ENCODE measurements around the gene ZNF577.
"Not testable (repeated sequence)": the region's sequence is repeated elsewhere in the genome, so short reads cannot be mapped to it uniquely, and the experiment has no call there.

ZNF577 gene

GRCh38 chr19:51887522-51888498, at the start of gene ZNF577:
ZNF577 (minus strand) TSS chr19:51887951; CDS start chr19:51880382, 7,569 bp downstream.
- DNase-seq = peak; percentile 90

GRCh38 chr19:51931921-51932320, 44.2 kb upstream of the ZNF577 start:
- no peak for DNase-seq

GRCh38 chr19:51927859-51928258, 40.1 kb upstream of the ZNF577 start:
- no peak for DNase-seq

- DNase-seq = peak; percentile 90
Measured at GRCh38 chr19:51926784-51927741, 39.3 kb upstream of the ZNF577 start, which contains the start of gene ZNF613. ZNF613 (plus strand) TSS chr19:51927472; CDS start chr19:51936221, 8,749 bp downstream.

GRCh38 chr19:51926426-51926783, 38.7 kb upstream of the ZNF577 start:
- no peak for DNase-seq

- DNase-seq = no peak
Measured at GRCh38 chr19:51921949-51922348, 34.2 kb upstream of the ZNF577 start.

GRCh38 chr19:51919606-51920005, 31.9 kb upstream of the ZNF577 start:
- DNase-seq = no peak

GRCh38 chr19:51916167-51916566, 28.4 kb upstream of the ZNF577 start:
- DNase-seq = no peak

GRCh38 chr19:51915324-51915867, 27.6 kb upstream of the ZNF577 start:
- no peak for DNase-seq

GRCh38 chr19:51907981-51908380, 20.2 kb upstream of the ZNF577 start:
- DNase-seq = not testable (repeated sequence)

- not testable (repeated sequence) for DNase-seq
Measured at GRCh38 chr19:51906108-51906507, 18.4 kb upstream of the ZNF577 start.

GRCh38 chr19:51905639-51906038, 17.9 kb upstream of the ZNF577 start:
- DNase-seq = not testable (repeated sequence)

- no peak for DNase-seq
Measured at GRCh38 chr19:51905206-51905605, 17.5 kb upstream of the ZNF577 start.

GRCh38 chr19:51904331-51905165, 16.8 kb upstream of the ZNF577 start, which contains the start of gene ZNF649:
ZNF649 (minus strand) TSS chr19:51905017; CDS start chr19:51900107, 4,910 bp downstream.
- DNase-seq = peak; percentile 87

GRCh38 chr19:51903192-51903591, 15.4 kb upstream of the ZNF577 start:
- no peak for DNase-seq

GRCh38 chr19:51901860-51902259, 14.1 kb upstream of the ZNF577 start:
- no peak for DNase-seq

- DNase-seq = no peak
Measured at GRCh38 chr19:51891193-51891747, 3.5 kb upstream of the ZNF577 start.

- DNase-seq = no peak
Measured at GRCh38 chr19:51889934-51890333, 2.2 kb upstream of the ZNF577 start.

GRCh38 chr19:51884713-51885112, 3.0 kb downstream of the ZNF577 start:
- no peak for DNase-seq

- DNase-seq = no peak
Measured at GRCh38 chr19:51882518-51882917, 5.2 kb downstream of the ZNF577 start.

GRCh38 chr19:51873097-51873496, 14.7 kb downstream of the ZNF577 start:
- DNase-seq = no peak
